Measurements from ENCODE around the gene AK3.
A peak's percentile ranks its signal among the peaks of the same experiment; 100 is the strongest.

The AK3 gene

DNA sequence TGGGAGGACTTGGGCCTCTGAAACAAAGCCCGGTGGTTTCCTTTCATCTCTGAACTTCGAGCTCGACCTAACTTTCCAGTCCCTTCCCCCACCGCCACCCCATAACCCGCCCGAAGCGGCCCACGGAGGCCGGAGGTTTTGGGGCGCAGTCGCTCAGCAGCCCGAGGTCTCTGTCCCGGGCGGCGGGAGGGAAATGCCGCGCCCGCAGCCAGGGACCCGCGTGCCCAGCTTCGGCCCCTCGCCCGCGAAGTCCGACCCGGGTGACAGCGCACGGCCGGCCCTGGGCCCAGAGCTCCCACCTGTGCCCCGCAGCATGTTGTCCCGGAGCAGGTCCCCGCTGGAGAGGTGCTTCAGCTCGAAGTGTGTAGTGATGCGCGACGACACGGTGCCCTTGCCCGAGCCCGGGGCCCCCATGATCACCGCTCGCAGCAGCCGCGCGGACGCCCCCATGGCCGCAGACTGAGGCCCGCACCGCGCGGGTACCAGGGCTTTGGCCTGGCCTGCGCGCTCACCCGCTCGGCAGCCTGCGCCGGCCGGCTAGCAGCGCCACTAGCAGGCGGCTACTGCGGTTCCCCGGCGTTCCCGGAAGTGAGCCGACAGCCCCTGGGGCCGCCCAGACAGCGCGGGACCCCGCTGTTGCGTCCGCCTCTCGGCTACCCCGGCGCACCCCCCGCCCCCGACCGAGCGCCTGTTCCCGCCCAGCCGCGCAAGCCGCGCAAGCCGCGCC, at the start of gene AK3:
Gene AK3 (minus strand): TSS at position 565 of the 727 bp plus-strand sequence. CDS start 115 bp downstream, at position 450.
- Histone ChIP-seq H3K79me2 (ENCODE audit: insufficient read depth, low read length) (peaks cover 51% of the 10 kb centered on the region), H3K9me2 (replicated peaks; ENCODE audit: insufficient read depth, low read length) (no peaks in the 10 kb centered on the region), H3K27ac (ENCODE audit: low read depth, low read length) (peak within 1 kb of the TSS; percentile 75)

GRCh38 chr9:4788703-4789102, 47.7 kb upstream of the AK3 start:
- no peaks in the 10 kb centered on the region for H3K9me2 ChIP-seq (replicated peaks; ENCODE audit: insufficient read depth, low read length)
- TF ChIP-seq EZH2phosphoT487 (conservative IDR thresholded peaks at IDR 0.05; ENCODE audit: low read length): no peak
- TF ChIP-seq, protein P1, sequence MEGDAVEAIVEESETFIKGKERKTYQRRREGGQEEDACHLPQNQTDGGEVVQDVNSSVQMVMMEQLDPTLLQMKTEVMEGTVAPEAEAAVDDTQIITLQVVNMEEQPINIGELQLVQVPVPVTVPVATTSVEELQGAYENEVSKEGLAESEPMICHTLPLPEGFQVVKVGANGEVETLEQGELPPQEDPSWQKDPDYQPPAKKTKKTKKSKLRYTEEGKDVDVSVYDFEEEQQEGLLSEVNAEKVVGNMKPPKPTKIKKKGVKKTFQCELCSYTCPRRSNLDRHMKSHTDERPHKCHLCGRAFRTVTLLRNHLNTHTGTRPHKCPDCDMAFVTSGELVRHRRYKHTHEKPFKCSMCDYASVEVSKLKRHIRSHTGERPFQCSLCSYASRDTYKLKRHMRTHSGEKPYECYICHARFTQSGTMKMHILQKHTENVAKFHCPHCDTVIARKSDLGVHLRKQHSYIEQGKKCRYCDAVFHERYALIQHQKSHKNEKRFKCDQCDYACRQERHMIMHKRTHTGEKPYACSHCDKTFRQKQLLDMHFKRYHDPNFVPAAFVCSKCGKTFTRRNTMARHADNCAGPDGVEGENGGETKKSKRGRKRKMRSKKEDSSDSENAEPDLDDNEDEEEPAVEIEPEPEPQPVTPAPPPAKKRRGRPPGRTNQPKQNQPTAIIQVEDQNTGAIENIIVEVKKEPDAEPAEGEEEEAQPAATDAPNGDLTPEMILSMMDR (IDR thresholded peaks at IDR 0.05; ENCODE audit: insufficient read depth, low read length, poor library complexity, severe bottlenecking): no peak
- peaks cover 7% of the 10 kb centered on the region for H3K79me2 ChIP-seq (ENCODE audit: insufficient read depth, low read length)
- H3K27ac ChIP-seq (ENCODE audit: low read depth, low read length): no peak overlapping the region
- no peaks in the 10 kb centered on the region for H3K36me3 ChIP-seq (ENCODE audit: low read length)
- H3K4me2 ChIP-seq (ENCODE audit: low read depth, low read length, poor library complexity, severe bottlenecking): no peak overlapping the region
- H3F3A ChIP-seq (ENCODE audit: insufficient read depth): no peaks in the 10 kb centered on the region
- no peaks in the 10 kb centered on the region for H3K27me3 ChIP-seq (ENCODE audit: low read length)
- no peak overlapping the region for H3K9ac ChIP-seq (ENCODE audit: low read length)
- no peaks in the 10 kb centered on the region for H3K9me3 ChIP-seq (ENCODE audit: insufficient read depth, low read length)
- no peak overlapping the region for H2AFZ ChIP-seq (ENCODE audit: low read depth, low read length, severe bottlenecking)
- peaks cover 3% of the 10 kb centered on the region; the same call in 1 of the 2 replicates for H4K20me1 ChIP-seq (ENCODE audit: low read depth, low read length)
- no peak overlapping the region for H3K4me3 ChIP-seq (ENCODE audit: insufficient read depth, low read length, poor library complexity, severe bottlenecking)

More for the DNA sequence above, at the start of gene AK3:
- H3K4me2 ChIP-seq (ENCODE audit: low read depth, low read length, poor library complexity, severe bottlenecking): peak within 1 kb of the TSS; percentile 76
- peak within 1 kb of the TSS; percentile 96 for H2AFZ ChIP-seq (ENCODE audit: low read depth, low read length, severe bottlenecking)
- no peaks in the 10 kb centered on the region for H3K9me3 ChIP-seq (ENCODE audit: insufficient read depth, low read length)
- H3K4me3 ChIP-seq (ENCODE audit: insufficient read depth, low read length, poor library complexity, severe bottlenecking): peak within 1 kb of the TSS; percentile 73
- no peak for TF ChIP-seq EZH2phosphoT487 (conservative IDR thresholded peaks at IDR 0.05; ENCODE audit: low read length)
- TF ChIP-seq, protein P1 (IDR thresholded peaks at IDR 0.05; ENCODE audit: insufficient read depth, low read length, poor library complexity, severe bottlenecking): peak; percentile 9
- H4K20me1 ChIP-seq (ENCODE audit: low read depth, low read length): 0 out of 2 replicates have a peak, but pooled peaks cover 4% of the 10 kb centered on the region
- H3K9ac ChIP-seq (ENCODE audit: low read length): peak within 1 kb of the TSS; percentile 97
- H3K36me3 ChIP-seq (ENCODE audit: low read length): no peaks in the 10 kb centered on the region
- peaks cover 14% of the 10 kb centered on the region for H3F3A ChIP-seq (ENCODE audit: insufficient read depth)
- H3K27me3 ChIP-seq (ENCODE audit: low read length): no peaks in the 10 kb centered on the region

DNA sequence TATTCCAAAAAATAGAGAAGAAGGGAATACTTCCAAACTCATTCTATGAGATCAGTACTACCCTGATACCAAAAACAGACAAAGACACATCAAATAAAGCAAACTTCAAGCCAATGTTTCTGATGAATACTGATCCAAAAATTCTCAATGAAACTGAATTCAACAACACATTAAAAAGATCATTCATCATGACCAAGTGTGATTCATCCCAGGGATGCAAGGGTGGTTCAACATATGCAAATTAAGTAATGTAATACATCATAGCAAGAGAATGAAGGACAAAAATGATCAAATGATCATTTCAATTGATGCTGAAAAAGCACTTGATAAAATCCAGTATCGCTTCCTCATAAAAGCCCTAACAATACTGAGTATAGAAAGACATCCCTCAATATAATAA, 46.9 kb upstream of the AK3 start:
- no peak overlapping the region for H3K9ac ChIP-seq (ENCODE audit: low read length)
- no peaks in the 10 kb centered on the region for H3K9me3 ChIP-seq (ENCODE audit: insufficient read depth, low read length)
- no peak overlapping the region for H2AFZ ChIP-seq (ENCODE audit: low read depth, low read length, severe bottlenecking)
- no peaks in the 10 kb centered on the region for H3K79me2 ChIP-seq (ENCODE audit: insufficient read depth, low read length)
- no peaks in the 10 kb centered on the region for H3K27me3 ChIP-seq (ENCODE audit: low read length)
- H4K20me1 ChIP-seq (ENCODE audit: low read depth, low read length): no peaks in the 10 kb centered on the region
- no peak overlapping the region for H3K4me3 ChIP-seq (ENCODE audit: insufficient read depth, low read length, poor library complexity, severe bottlenecking)
- no peaks in the 10 kb centered on the region for H3K36me3 ChIP-seq (ENCODE audit: low read length)
- H3K4me2 ChIP-seq (ENCODE audit: low read depth, low read length, poor library complexity, severe bottlenecking): no peak overlapping the region
- no peaks in the 10 kb centered on the region for H3F3A ChIP-seq (ENCODE audit: insufficient read depth)
- no peak for TF ChIP-seq EZH2phosphoT487 (conservative IDR thresholded peaks at IDR 0.05; ENCODE audit: low read length)
- TF ChIP-seq, protein P1 (IDR thresholded peaks at IDR 0.05; ENCODE audit: insufficient read depth, low read length, poor library complexity, severe bottlenecking): no peak
- H3K9me2 ChIP-seq (replicated peaks; ENCODE audit: insufficient read depth, low read length): no peaks in the 10 kb centered on the region
- no peak overlapping the region for H3K27ac ChIP-seq (ENCODE audit: low read depth, low read length)
